ENCODE measurements around the gene IL20RB.

GRCh38 chr3:136947477-136947876 lies 10.3 kb upstream of the IL20RB start:
- TF ChIP-seq CTCF (IDR thresholded peaks at IDR 0.05): no peak
- TF ChIP-seq POLR2A (IDR thresholded peaks at IDR 0.05): no peak

Data from lower leg skin (tissue), 3 donors.